ENCODE results near the gene AHCTF1.

DNA sequence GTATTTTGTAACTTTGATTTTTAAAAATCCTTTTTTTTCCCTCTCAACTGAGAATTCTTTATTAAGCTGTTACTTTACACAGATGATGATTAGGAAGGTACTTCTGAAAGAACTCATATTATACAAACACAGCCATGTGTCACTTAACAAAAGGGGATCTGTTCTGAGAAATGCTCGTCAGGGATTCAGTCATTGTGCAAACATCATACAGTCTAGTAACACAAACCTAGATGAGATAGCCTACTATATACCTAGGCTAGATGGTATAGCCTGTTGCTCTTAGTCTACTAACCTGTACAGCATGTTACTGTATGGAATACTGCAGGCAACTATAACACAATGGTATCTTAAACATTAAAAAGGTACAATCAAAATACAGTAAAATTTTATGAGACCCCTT, 24.9 kb downstream of the AHCTF1 start:
- TF ChIP-seq CTCF (IDR thresholded peaks at IDR 0.05) (no peak), POLR2A (IDR thresholded peaks at IDR 0.05) (no peak)

Measured in thyroid gland (tissue), 4 donors.